Heart right ventricle (tissue), 16 donors: ENCODE data around the gene RHOH. TPM values are rescaled to one million over a fixed set of nuclear protein-coding genes. Genes with fewer than 3 reads are reported as not detected.

Experiments used
- ATAC-seq, 8 donors: fragments of 200-7000 bp; cut with Tn5 transposase; one replicate each; pipeline ENCODE4 v1.9.1; 2020; ENCODE audit warnings: mild to moderate bottlenecking in 8 of 8, moderate library complexity in 8 of 8, moderate number of reproducible peaks in 1 of 8
- DNase-seq, 2 donors: peaks; one replicate each; pipeline ENCODE4 v3.0.0-alpha.2; 2020
- H3K27ac ChIP-seq, 10 donors: fragments of 200-600 bp; sonication (generic) in 2 of 10; one replicate each; pipeline versions ENCODE4 v1.5.0 to v1.8.0; 2020 to 2022; ENCODE audit warnings: mild to moderate bottlenecking in 3 of 10
- H3K27me3 ChIP-seq, 7 donors: fragments of 200-600 bp; one replicate each; pipeline ENCODE4 v1.8.0; 2021 to 2022; ENCODE audit warnings: mild to moderate bottlenecking in 2 of 7
- H3K36me3 ChIP-seq, 9 donors: fragments of 200-600 bp; sonication (generic) in 1 of 9; one replicate each; pipeline versions ENCODE4 v1.5.0 to v1.8.0; 2020 to 2022; ENCODE audit warnings: mild to moderate bottlenecking in 2 of 9
- H3K4me1 ChIP-seq, 9 donors: fragments of 200-600 bp; sonication (generic) in 1 of 9; one replicate each; pipeline versions ENCODE4 v1.5.0 to v1.8.0; 2020 to 2022; ENCODE audit warnings: mild to moderate bottlenecking in 4 of 9
- H3K4me3 ChIP-seq, 10 donors: fragments of 200-600 bp; sonication (generic) in 2 of 10; one replicate each; pipeline versions ENCODE4 v1.5.0 to v1.8.0; 2020 to 2022; ENCODE audit warnings: mild to moderate bottlenecking in 7 of 10, moderate library complexity in 2 of 10
- H3K9me3 ChIP-seq, 11 donors: fragments of 200-600 bp in 10 of 11; sonication (generic) in 2 of 11; one replicate each; pipeline versions ENCODE4 v1.5.0 to v1.8.0; 2013 to 2022; ENCODE audit warnings: mild to moderate bottlenecking in 2 of 11, control low read depth in 1 of 11, moderate library complexity in 1 of 11
- CTCF ChIP-seq, 9 donors: fragments of 200-600 bp; sonication (generic) in 2 of 9; IDR thresholded peaks; one replicate each; pipeline versions ENCODE4 v1.5.0 to v1.8.0; 2021 to 2022; ENCODE audit warnings: antibody characterized with exemption in 9 of 9, mild to moderate bottlenecking in 5 of 9, moderate library complexity in 1 of 9
- WGBS, 2 donors: extraction: QIAGEN DNeasy Blood & Tissue Kit; methylation state at CpG; one replicate each; pipeline ENCODE4 v1.1.7; 2013; ENCODE audit warnings: inconsistent platforms in 1 of 2; 5-methylcytosine and 5-hydroxymethylcytosine counted together
- intact Hi-C, 10 donors: fragments of 100-400 bp; cut with DNase I; formaldehyde crosslinking; loops; one replicate each; pipeline versions ENCODE4 v1.11.1 to v1.14.2; 2022
- polyA plus RNA-seq, 2 donors: library from polyadenylated mRNA; stranded (reverse); fragments of 200-250 nt; gene quantifications; one replicate each; pipeline ENCODE4 v1.2.3, GENCODE V29; 2013
- total RNA-seq, 10 donors: library from RNA; stranded (reverse); fragmentation: NEBNext Ultra II Directional in 3 of 10; extraction: Animal tissue kit (Norgen Biotek cat#: 25700) in 3 of 10; gene quantifications; one replicate each; pipeline versions ENCODE4 v1.2.1 to v1.2.4, GENCODE V29; 2021 to 2023
- donor health status: Arrhythmogenic right ventricular cardiomyopathy.
- donor health status: ischemic (EF 13 %, LVEDD 7.1; RV severe dilation, severe dysfunction).
- donor health status: healthy with polysubstance abuse.
- donor health status: DM: no; HTN: yes; CAD: no.
- donor health status: DM: no; HTN: no; CAD: no.
- donor health status: ischemic (EF 25% LVEDD 6.9; RV normal size, moderate dysfunction).
- donor health status: ischemic (EF 25% LVEDD 5.7; RV mildly dilated, moderate dysfunction).
- donor health status: healthy.
- donor health status: DM: yes; HTN: yes; CAD: no.
- donor health status: Ischemic cardiomyopathy.
- donor health status: ischemic (EF 35%, LVEDD 5.7; RV mildly dilated, moderate dysfunction).
- donor health status: nonischemic (EF 11% LVEDD 7.7; RV severe dilation, severe dysfunction).
- donor health status: DM: yes; HTN: yes; CAD: no.
- donor health status: PGD.
- donor health status: ischemic (EF 29% LVEDD 5.4; RV normal size, mild dysfunction).
- donor health status: nonischemic (EF 23%, LVEDD 6.1; RV moderate dilation, normal function).

Gene RHOH
- total and polyA plus RNA-seq, 12 donors: 0.11 to 7.2 (median 0.38) TPM; not detected in 2

DNA sequence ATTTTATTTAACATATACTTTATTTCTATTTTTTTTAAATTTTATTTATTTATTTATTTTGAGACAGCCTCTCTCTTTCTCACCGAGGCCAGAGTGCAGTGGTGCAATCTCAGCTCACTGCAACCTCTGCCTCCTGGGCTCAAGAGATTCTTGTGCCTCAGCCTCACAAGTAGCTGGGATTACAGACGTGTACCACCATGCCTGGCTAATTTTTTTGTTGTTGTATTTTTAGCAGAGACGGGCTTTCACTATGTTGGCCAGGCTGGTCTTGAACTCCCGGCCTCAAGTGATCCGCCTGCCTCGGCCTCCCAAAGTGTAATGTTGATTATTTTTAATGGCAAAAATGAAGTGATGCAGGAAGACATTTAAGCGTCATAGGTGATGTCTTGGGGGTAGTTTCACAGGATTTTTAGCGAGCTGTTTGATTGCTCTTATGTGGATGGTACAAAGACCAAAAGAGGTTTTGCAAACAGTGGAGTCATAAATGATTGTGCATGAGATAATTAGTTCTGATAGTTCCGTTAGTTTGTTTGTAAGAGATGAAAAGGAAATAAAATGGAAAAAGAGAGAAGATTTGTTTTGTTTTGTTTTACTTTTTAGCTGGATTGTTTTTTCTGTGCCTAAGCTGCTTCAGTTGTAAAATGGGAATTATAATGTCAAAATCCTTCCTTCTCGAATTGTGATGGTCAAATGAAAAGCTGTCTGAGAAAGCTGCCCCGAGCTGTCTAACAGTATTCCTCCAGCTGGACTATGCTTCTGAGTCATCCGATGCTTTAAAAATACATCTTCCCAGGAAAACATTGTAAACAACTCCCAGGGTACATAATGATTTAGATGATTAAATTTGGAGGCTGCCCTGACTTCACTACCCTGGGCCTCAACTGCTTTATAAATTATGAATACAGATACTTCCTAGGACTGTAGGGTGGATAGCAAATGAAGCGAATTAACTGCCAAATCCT is 14.7 kb downstream of the RHOH start:
- Histone ChIP-seq H3K4me3 (no peak overlapping the region), H3K9me3 (no peaks in the 10 kb centered on the region), H3K36me3 (no peaks in the 10 kb centered on the region), H3K4me1 (peaks cover 0 to 34% (median 0%) of the 10 kb centered on the region in 9 donors), H3K27ac (no peak overlapping the region), H3K27me3 (no peaks in the 10 kb centered on the region)
- TF ChIP-seq CTCF (IDR thresholded peaks at IDR 0.05): no peak
- ATAC-seq: no peak
- intact Hi-C loops: no loop called here
- WGBS, 2 donors: 90 to 91% methylated on average over 13 of the region's 13 CpGs
- DNase-seq: no peak

- ATAC-seq (no peak), DNase-seq (no peak)
- no peaks in the 10 kb centered on the region for H3K9me3 ChIP-seq
- H3K27me3 ChIP-seq: no peaks in the 10 kb centered on the region
- peaks cover 0 to 27% (median 0%) of the 10 kb centered on the region in 9 donors for H3K4me1 ChIP-seq
- 40 to 52% methylated on average over 6 of the region's 6 CpGs for WGBS, 2 donors
- intact Hi-C loops: no loop called here
- H3K4me3 ChIP-seq: no peak overlapping the region
- TF ChIP-seq CTCF (IDR thresholded peaks at IDR 0.05): no peak
- peaks cover 0 to under 1% (median 0%) of the 10 kb centered on the region in 9 donors for H3K36me3 ChIP-seq
- peak overlapping the region in 1 of 10 donors; percentile 33 for H3K27ac ChIP-seq
Observed at GRCh38 chr4:40212674-40213527, 16.1 kb downstream of the RHOH start.

DNA sequence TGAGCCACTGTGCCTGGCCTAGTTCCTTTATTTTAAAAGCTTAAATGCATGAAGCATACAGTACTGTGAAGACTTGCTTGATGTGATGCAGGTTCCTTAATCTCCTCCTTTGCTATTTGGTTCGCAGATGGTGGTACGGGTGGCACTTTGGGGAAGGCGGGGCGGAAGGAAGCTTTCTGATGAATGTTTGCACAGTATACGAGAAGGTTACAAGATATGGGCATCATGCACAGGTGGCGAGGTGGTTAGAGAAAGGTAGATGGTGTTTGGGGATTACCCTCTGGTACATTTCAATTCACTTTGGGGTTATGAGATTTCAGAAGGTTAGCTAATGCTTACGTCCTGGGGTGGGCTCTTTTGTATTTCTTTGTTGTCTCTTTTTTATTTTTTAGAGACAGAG is 17.2 kb downstream of the RHOH start:
- no peak for TF ChIP-seq CTCF (IDR thresholded peaks at IDR 0.05)
- intact Hi-C loops: no loop called here
- Histone ChIP-seq H3K36me3 (peaks cover 0 to 7% (median 0%) of the 10 kb centered on the region in 9 donors), H3K4me1 (peaks cover 0 to 27% (median 0%) of the 10 kb centered on the region in 9 donors), H3K27me3 (no peaks in the 10 kb centered on the region), H3K27ac (no peak overlapping the region), H3K9me3 (no peaks in the 10 kb centered on the region), H3K4me3 (no peak overlapping the region)
- ATAC-seq (no peak), DNase-seq (no peak)
- 93 to 95% methylated on average over 7 of the region's 7 CpGs for WGBS, 2 donors
